22Rv1 (cell line): ENCODE measurements around the gene UNC13B.

ENCODE experiments used
- H3K27ac ChIP-seq: fragments of 450-650 bp; 2 replicates; pipeline ENCODE4 v1.5.1; 2017
- CTCF ChIP-seq: fragments of 450-650 bp; IDR thresholded peaks from 2 replicates; pipeline ENCODE4 v1.5.1; 2017; ENCODE audit warnings: mild to moderate bottlenecking
- ZFX ChIP-seq: fragments of 450-650 bp; IDR thresholded peaks from 2 replicates; pipeline ENCODE4 v1.6.1; 2017; ENCODE audit warnings: antibody characterized with exemption, borderline replicate concordance

Gene UNC13B

GRCh38 chr9:35186524-35186923 lies 24.7 kb downstream of the UNC13B start:
- no peak for TF ChIP-seq CTCF
- no peak for TF ChIP-seq ZFX
- H3K27ac ChIP-seq, result peak overlapping the region; percentile 51

- no peak overlapping the region for H3K27ac ChIP-seq
These were observed 28.4 kb downstream of the UNC13B start for GRCh38 chr9:35190203-35190602.

GRCh38 chr9:35191105-35191504 lies 29.3 kb downstream of the UNC13B start:
- no peak for TF ChIP-seq ZFX
- no peak for TF ChIP-seq CTCF
- no peak overlapping the region for H3K27ac ChIP-seq

More at GRCh38 chr9:35190203-35190602, 28.4 kb downstream of the UNC13B start:
- TF ChIP-seq CTCF, result no peak
- TF ChIP-seq ZFX, result no peak

GRCh38 chr9:35193762-35194161 lies 32.0 kb downstream of the UNC13B start:
- TF ChIP-seq ZFX (no peak), CTCF (no peak)
- no peak overlapping the region for H3K27ac ChIP-seq

GRCh38 chr9:35195683-35196082 lies 33.9 kb downstream of the UNC13B start:
- TF ChIP-seq CTCF (no peak), ZFX (no peak)
- no peak overlapping the region for H3K27ac ChIP-seq

GRCh38 chr9:35198191-35198590 lies 36.4 kb downstream of the UNC13B start:
- no peak for TF ChIP-seq CTCF
- TF ChIP-seq ZFX, result no peak

GRCh38 chr9:35203528-35203927 lies 41.7 kb downstream of the UNC13B start:
- TF ChIP-seq ZFX (no peak), CTCF (no peak)
- no peak overlapping the region for H3K27ac ChIP-seq

More at GRCh38 chr9:35198191-35198590, 36.4 kb downstream of the UNC13B start:
- no peak overlapping the region for H3K27ac ChIP-seq
